ENCODE data around the gene MAPK4.

Gene MAPK4

DNA sequence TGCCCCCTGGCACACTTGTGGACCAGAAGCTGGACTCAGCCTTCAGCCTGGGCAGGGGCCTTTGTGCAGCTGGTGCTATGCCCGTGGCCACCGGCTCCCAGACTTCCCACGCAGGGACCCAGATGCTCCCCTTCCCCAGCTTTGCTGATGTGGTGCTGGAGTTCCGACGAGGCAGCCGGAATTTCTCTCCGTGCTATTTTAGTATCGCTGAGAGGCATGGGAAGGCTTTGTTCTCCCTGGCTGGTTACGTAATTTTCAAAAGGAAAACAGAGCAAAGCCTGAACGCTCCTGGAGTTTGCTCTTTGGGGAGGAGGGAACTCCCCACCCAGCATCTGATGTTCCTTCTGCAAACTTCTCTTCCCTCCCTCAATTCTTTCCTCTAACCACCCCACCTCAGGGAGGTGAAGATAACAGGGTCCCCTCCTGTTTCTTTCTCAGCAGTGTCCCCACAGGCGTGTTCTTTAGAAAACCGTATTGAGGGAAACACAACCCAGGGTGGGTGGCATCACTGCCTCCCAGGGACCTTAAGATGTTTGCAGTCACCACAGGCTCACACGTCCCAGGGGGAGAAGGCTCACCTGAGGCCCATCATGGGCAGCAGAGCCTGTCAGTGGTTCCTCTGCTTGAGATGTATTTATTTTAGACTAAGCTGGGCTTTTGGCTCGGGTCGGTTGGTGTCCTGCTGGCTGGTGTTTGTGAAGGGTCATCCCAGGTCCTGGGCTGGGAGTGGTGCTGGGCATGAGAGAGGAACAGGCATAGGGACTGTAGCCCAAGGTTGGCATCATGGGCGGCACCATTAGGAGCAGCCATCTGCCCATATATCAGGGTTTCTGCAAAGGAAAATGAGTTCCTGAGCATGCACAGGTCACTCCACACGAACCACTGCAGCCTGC, 95.0 kb downstream of the MAPK4 start:
- no peak for DNase-seq

DNA sequence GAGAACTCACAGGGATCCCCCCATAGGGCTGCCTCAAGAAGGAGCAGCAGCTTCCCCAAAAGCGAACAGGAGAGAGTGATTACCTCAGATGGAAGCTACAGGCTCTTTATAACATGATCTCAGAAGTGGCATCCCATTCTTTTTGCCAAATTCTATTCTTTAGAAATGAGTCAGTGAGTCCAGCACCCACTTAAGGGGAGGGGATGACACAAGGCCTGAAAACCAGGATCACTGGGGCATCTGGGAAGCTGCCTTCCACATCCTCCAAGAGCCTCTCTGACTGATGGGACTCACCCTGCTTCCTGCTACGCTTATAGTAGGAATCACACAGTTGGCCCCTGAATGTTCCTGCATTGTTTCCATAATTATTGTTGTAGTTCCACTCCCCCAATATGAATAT, 96.5 kb downstream of the MAPK4 start:
- no peak for DNase-seq

DNA sequence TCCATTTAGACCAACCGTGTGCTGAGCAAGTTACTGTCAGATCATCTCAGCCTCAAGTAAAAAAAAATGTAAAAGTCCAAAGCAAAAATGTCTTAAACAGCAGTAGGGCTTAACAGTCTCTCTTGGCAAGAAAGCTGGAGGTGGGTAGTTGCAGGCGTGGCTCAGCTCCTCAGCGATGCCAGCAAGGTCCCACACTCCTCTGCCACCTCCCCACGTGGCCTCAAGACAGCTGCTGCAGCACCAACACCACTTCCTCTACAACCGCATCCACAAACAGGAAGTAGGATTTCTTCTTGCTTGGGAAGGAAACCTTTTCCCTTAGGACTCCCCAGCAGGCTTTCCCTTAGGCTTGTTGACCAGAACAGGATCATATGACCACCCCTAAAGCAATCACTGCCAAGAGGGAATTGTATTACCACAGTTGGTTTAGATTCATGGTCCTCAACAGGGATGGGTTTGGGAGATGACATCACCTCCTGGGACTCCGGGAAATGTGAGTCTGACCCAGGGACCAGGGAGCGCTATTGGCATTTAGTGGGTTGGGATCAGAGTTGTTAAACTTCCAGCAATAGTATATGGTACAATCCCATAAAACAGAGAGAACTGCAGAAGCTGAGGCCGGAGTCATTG, 97.1 kb downstream of the MAPK4 start:
- no peak for DNase-seq

DNA sequence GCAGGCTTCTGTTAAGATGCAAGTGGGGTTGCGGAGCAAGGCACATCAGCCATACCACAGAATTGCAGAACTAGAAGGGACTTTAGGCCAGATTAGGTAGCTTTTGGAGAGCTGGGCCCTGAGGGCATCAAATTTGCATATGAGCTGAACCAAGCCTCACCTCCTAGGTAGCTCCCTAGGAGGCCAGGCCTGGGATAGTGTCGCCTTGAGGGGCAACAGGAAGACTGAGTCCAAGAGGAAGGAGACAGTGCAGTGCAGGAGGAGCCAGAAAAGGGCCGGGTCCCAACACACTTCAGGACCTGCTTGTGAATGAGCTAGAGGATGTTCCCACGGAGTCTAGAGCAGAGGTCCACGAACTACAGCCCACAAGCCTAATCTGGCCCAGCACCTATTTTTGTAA, 98.7 kb downstream of the MAPK4 start:
- no peak for DNase-seq

DNA sequence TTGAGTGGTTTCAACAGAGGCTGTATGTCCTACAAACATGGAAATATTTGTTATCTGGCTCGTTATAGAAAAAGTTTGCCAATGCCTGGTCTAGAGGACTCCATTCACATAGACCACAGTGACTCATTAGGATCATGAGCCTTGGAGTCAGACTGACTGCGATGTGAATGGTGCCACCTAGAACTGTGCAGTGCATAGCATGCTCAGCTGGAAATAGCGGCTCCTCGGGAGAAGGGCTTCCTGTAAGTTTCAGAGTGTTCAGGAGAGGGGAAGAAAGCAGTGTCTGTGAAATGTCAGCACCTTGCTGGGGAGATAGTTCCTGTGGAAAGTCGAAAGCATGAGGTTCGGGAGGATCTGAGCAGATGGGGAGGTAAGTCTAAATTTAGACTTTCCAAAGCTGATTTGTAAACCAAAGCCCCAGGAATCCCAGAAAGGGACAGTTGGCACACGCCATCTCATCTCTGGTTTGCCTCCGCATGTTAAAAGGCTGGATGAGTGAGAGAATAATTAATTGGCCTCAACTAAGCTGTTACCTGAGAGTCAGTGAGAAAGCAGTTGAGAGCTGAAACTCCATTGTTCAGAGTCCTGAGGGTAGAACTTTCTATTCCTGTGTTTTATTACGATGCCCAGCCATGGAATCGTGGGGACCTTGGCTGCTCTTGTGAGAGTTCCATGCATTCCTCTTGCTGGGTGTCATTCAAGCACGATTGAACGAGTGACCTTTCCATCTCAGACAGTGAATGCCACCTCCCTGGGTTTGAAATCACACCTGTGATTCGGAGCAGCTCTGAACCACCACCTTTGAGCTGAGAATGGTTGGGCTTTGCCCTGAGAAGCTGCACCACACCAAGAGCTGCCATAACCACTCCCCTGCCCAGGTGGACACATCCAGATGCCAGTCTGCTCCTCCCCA, 99.5 kb downstream of the MAPK4 start:
- no peak for DNase-seq

DNA sequence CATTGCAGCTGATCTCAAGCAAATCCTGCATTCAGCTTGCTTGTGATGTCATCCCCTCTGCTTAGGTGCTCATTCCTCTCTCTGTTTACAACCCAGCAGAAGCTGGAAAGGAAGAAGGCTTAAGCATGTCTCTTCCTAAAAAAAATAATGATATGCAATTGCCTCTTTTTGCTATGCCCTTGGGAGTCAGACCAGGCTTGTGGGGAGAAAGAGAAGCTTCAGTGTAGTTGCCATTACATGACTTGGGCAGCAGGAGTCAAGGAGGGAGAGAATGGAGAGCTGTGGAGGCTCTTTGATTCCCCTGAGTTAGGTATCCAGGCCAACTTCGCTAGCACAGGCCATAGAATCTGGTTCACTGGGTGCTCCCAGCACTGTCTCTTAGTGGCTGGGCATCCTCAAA, 101.1 kb downstream of the MAPK4 start:
- no peak for DNase-seq

DNA sequence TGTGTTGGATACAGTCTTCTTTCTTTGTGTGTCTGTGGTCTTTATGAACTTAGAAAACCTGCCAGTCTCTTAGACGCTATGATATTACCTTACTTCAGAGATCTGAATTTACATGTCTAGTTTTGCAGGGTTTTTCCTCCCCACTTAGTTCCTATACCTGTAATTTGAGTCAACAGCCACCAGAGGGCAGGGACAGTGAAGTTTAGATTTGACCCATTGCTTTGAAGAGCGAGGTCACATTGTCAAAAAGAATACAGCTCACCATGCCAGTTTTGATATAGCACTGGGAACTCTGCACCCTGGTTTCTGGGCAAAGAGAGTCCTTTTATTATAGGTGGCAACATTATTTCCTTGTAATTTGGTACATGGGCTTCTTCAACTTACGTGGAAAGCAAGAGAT, 102.3 kb downstream of the MAPK4 start:
- DNase-seq: no peak

DNA sequence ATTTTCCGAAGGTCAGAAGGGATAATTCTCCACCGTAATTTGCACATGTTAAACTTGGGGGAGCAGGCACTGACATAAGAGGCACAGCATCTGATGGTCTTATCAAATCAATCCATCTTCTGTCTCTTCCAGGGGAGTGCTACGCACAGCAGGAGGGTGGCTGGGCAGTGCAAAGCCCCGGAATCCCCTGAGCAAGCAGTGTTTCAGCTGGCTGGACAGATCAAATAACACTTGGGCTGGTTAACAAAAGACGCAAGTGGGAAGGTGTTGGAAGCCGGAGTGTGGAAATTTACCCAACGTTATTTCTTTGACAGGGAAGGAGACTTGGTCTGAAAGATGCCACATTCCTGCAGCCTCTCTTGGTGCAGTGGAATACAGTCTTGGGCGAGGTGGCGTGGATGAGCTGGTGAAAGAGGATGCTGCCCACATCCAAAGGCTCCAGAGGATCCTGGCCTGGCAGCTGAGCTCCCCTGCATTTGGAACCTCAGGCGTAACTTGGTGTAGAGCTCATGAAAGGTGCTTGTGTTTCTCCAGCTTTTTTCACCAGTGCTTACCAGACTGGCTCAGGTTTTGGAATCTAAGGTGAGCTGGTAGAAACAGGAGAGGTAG, 103.0 kb downstream of the MAPK4 start:
- no peak for DNase-seq

DNA sequence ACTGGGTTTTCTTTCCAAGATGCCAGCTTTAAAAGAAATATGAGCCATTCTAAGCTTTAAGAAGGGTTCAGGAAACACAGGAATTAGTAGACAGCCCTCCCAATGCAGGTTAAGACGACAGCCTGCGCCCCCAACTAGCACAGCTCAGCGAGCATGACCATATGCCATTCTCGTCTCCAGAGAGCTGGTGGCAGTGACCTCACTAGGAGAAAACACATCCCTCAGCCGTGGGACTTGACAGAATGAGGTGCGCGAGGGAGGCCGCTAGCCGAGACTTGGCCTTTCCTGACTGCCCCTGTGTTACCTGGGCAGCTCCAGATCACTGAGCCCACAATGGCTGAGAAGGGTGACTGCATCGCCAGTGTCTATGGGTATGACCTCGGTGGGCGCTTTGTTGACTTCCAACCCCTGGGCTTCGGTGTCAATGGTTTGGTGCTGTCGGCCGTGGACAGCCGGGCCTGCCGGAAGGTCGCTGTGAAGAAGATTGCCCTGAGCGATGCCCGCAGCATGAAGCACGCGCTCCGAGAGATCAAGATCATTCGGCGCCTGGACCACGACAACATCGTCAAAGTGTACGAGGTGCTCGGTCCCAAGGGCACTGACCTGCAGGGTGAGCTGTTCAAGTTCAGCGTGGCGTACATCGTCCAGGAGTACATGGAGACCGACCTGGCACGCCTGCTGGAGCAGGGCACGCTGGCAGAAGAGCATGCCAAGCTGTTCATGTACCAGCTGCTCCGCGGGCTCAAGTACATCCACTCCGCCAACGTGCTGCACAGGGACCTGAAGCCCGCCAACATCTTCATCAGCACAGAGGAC, 103.9 kb downstream of the MAPK4 start:
- DNase-seq: no peak

DNA sequence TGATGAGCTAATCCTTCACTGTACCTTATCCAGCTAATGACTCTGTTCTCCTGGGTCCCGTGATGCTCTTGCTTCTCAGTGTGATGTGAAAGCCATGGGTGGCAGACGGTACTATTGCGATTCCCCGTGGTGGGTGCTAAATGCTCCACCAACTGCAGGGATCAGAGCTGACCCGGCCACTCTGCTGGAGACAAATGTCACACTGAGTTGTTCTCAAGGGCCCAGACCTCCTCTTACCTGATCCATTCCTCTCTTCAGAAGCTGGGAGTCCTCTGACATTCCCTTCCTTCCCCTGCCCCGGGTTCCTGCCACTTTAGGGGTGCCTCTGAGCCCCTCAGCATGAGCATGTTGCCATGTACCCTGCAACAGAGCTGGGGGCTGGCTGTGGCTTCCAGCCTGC, 105.1 kb downstream of the MAPK4 start:
- DNase-seq: no peak

DNA sequence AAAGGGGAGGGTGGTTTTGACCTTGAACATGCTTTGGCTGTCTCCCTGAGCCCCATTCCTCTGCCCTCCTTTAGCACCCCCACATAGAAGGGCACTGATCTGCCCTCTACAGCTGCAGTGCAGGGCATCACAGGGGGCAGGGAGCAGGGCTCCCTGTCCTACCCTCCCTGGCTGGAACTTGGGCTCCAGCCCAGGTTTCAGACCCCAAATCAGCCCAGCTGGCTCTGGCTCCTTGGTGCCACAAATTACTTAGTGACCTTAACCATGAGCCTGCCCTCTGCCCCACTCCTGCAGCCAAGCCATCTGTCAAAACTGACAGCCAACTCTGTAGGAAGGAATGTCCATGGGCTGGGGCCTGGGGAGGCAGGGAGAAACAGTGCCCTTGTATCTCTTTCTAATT, 105.6 kb downstream of the MAPK4 start:
- DNase-seq: no peak

DNA sequence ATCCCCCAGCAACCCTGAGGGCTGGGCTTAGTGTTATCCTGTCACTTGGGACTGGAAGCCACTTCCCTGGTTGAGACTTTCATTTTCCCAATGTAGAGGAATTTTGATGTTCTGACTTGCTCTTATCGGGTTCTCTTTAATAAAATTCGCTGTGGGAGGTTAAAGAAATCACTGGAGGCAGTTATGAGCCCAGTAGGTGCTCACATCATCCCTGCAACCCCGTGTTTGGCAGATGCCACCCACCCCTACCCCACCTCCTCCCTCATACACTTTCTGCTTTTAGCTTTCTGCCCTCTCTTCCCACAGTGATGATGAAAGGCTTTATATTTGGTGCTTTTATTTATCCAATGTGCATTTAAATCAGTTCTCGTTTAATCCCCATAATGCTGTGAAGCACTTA, 106.6 kb downstream of the MAPK4 start:
- DNase-seq: no peak

DNA sequence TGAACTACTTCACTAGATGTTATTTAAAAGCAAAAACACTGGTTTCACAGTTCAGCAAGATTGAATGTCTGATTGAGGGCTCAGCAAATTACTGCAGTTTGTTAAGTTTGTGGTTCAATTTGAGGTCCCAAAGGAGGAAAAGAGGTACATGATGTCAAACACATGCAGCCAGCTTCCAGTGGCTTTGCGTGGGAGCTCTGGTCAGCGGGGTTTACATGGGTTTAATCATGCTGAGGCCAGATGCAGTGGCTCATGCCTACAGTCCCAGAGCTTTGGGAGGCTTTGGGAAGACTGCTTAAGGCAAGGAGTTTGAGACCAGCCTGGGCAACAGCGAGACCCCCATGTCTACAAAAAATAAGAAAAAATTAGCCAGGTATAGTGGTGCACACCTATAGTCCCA, 111.5 kb downstream of the MAPK4 start:
- DNase-seq: no peak

DNA sequence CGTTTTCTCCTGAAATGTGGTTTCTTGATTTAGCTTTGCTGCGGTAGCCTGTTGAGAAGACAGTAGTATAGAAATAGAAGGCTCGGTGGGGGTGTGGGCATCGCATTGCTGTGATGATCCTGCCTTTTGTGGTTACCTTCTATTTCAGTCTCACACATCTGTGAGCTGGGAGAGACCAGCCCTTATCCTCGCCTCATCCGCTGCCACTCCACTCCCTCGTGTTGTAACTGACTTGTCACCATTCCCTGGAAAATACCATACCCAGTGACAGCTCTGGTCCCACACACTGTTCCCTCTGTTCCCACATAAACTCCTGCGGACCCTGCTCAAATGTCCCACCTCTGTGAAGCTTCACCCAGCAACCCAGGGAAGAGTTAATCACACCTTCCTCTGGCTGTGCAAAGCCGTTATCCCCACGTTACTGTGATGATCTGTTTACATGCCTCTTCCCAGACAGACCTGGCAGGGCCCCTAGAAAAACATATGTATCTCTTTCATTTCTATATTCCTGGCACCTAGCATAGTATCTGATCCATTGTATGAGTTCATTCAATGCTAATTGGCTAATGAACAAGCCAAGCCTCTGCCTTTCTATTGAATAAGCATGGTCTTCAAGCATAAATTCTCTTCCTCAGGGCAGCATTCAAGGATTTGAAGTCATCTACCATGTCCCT, 114.6 kb downstream of the MAPK4 start:
- no peak for DNase-seq

DNA sequence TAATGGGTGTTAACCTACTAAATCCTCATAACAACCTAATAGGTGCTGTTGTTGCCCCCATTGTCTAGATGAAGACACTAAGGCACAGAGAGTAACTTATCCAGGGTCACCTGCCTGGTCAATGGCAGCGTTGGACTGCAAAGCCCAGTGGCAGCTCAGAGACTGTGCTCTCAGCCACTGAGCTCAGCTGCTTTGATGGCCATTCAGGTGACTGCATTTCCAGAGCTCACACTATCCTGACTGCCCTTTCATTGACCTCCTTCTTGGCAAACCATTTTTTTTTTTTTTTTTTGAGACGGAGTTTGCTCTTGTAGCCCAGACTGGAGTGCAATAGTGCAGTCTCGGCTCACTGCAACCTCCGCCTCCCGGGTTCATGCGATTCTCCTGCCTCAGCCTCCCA, 115.2 kb downstream of the MAPK4 start:
- DNase-seq: no peak

DNA sequence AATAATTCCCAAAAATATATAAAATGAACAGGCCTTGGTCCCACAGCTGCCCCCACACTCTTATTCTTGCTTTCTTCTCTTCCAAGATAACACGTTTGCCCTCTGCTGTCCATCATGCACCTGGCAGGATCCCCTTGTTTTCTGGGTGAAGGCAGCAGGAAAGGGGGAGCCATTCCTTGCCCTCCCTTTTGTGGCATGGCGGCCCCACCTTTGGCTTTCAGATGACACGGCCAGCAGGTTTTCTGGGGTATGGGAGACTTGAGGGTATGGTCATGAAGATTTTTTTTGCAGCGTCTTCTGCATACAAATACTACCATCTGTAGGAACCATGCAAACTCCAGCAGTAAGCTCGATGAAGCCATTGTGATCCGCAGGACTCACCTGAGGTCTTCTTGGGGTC, 118.8 kb downstream of the MAPK4 start:
- no peak for DNase-seq

DNA sequence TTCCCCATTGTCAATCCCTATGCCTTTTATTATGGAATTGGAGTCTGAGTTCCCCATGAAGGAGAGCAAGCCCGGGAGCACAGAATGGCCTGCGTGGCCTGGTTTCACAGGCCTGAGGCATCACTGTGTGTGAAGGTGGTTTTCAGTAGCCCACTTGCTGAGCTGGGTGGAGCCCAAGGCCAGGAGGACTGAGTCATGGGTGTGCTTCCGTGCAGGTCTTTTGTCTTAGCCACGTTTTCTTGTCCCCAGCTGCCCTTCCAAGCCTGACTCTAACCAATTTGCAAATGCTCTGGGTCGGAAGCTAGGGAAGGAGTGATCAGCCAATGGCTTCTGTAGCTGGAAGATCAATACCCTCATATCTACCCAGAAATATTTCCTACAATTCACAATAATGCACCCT, 119.2 kb downstream of the MAPK4 start:
- no peak for DNase-seq

DNA sequence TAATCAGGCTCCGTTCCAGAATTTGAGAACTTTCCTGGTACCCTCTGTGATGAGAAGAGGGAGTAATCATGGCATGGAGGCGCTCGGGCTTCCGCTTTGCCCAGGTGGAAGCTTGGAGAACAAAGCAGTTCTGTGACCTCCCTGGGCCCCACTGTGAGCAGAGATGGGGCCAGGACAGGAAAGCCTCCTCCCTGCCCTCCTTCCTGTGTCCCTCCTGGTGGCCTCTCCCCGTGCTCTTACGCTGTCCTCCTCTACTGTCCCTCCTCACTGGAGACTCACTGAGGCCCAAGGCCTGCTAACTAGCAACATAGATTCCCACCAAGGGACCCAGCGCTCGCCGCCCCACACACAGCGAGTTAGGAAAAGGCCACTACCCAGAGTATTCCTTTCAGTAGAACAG, 119.8 kb downstream of the MAPK4 start:
- DNase-seq: no peak

DNA sequence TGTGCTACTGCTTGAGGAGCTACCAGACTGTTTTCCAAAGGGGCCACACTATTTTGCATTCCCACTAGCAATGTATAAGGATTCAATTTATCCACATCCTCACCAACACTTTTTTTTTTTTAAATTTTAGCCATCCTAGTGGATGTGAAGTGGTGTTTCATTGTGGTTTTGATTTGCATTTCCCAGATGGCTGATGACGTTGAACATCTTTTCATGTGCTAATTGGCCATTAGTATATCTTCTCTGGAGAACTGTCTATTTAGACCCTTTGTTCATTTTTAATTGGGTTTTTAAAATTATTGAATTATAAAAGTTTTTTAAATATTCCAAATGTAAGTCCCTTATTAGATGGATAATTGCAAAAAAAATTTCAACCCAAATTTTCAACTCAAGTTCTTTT, 121.1 kb downstream of the MAPK4 start:
- DNase-seq: no peak

DNA sequence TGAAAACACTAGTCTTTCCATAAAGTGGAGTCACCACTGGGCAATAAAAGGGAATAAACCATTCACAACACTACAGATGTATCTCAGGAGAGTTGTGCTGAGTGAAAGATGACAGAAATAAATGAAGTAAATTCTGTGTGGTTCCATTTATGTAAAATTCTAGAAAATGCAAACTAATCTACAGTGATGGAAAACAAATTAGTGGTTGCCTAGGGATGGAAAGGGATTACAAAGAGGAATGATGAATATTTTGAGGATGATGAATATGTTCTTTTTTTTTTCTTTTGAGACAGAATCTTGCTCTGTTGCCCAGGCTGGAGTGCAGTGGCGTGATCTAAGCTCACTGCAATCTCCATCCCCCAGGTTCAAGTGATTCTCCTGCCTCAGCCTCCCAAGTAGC, 123.0 kb downstream of the MAPK4 start:
- DNase-seq: no peak

DNA sequence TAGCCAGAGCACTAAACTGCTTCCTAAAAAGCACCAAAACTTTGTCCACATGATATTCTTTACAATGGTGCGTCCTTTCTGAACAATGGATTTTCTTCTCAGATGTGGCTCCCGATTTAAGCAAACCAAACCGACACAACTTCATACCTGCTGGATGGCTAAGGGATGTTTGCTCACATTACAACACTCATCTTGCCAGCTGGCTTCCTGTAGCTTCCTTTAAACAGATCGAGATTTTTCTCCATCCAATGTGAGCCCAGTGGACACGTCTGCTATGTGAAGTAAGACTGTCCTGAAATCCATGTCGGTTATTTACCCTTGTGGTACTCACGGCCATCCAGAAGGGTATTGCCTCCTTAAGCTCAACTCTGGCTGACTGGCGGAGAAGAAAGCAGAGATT, 126.5 kb downstream of the MAPK4 start:
- DNase-seq: no peak

DNA sequence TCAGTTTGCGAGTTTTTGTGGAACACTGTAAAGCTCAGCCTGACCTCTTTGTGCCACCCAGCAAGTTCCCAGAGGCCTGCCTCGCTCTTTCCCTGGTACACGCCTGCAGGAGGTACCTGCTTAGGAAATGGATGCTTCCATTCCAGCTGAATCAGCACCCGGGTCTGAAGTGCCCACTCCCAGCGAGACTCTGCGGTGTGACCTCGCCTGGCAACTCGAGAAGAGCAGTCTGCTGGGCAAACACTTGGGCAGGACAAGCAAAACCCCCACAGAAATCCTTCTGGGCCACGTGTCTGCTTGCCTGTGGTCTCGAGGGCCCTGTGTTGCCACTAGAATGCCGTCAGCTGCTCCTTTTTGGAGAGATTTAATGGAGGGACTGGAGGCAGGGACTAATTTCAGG, 127.6 kb downstream of the MAPK4 start:
- no peak for DNase-seq
